ENCODE measurements around the gene TUBB4B.

The TUBB4B gene

GRCh38 chr9:137217276-137218211, 23.5 kb upstream of the TUBB4B start:
- H3K9me3 Mint-ChIP-seq = no peaks in the 10 kb centered on the region
- peaks cover 55% of the 10 kb centered on the region for H3K36me3 Mint-ChIP-seq (ENCODE audit: low read depth)
- intact Hi-C loops (cut with micrococcal nuclease) = no loop called here
- H3K27ac Mint-ChIP-seq = peak overlapping the region; percentile 51
- H3K4me3 Mint-ChIP-seq = peak overlapping the region; percentile 28
- peaks cover 14% of the 10 kb centered on the region for H3K27me3 Mint-ChIP-seq
- peaks cover 32% of the 10 kb centered on the region for H3K4me1 Mint-ChIP-seq (ENCODE audit: low read depth)

- H3K4me3 Mint-ChIP-seq = no peak overlapping the region
- no peaks in the 10 kb centered on the region for H3K9me3 Mint-ChIP-seq
- H3K36me3 Mint-ChIP-seq (ENCODE audit: low read depth) = peaks cover 48% of the 10 kb centered on the region
- H3K27ac Mint-ChIP-seq = peak overlapping the region; percentile 62
- peaks cover 14% of the 10 kb centered on the region for H3K27me3 Mint-ChIP-seq
- peaks cover 39% of the 10 kb centered on the region for H3K4me1 Mint-ChIP-seq (ENCODE audit: low read depth)
- intact Hi-C loops (cut with micrococcal nuclease) = no loop called here
Observed at GRCh38 chr9:137218212-137218753, 22.8 kb upstream of the TUBB4B start.

GRCh38 chr9:137218754-137219271, 22.3 kb upstream of the TUBB4B start:
- Mint-ChIP-seq H3K36me3 (ENCODE audit: low read depth) (peaks cover 43% of the 10 kb centered on the region), H3K27ac (peak overlapping the region; percentile 62), H3K27me3 (peaks cover 14% of the 10 kb centered on the region), H3K4me3 (no peak overlapping the region), H3K4me1 (ENCODE audit: low read depth) (peaks cover 39% of the 10 kb centered on the region), H3K9me3 (no peaks in the 10 kb centered on the region)
- intact Hi-C loops (cut with micrococcal nuclease) = no loop called here

- Mint-ChIP-seq H3K4me3 (no peak overlapping the region), H3K27ac (no peak overlapping the region), H3K36me3 (ENCODE audit: low read depth) (peaks cover 32% of the 10 kb centered on the region), H3K4me1 (ENCODE audit: low read depth) (peaks cover 39% of the 10 kb centered on the region), H3K9me3 (no peaks in the 10 kb centered on the region), H3K27me3 (peaks cover 14% of the 10 kb centered on the region)
- intact Hi-C loops (cut with micrococcal nuclease) = loop anchor here (5.0 kb wide), 1 partner anchor 33 kb away; the partner anchor contains the start of genes ANAPC2 and SSNA1
Observed at GRCh38 chr9:137219757-137220316, 21.2 kb upstream of the TUBB4B start.

GRCh38 chr9:137220317-137221094, 20.6 kb upstream of the TUBB4B start:
- H3K4me3 Mint-ChIP-seq = peak overlapping the region; percentile 40
- intact Hi-C loops (cut with micrococcal nuclease) = loop anchor here (5.0 kb wide), 1 partner anchor 33 kb away; the partner anchor contains the start of genes ANAPC2 and SSNA1
- H3K27ac Mint-ChIP-seq = no peak overlapping the region

GRCh38 chr9:137221095-137221505, 20.0 kb upstream of the TUBB4B start:
- peaks cover 20% of the 10 kb centered on the region for H3K36me3 Mint-ChIP-seq (ENCODE audit: low read depth)
- peaks cover 17% of the 10 kb centered on the region for H3K27me3 Mint-ChIP-seq
- no peak overlapping the region for H3K27ac Mint-ChIP-seq
- H3K9me3 Mint-ChIP-seq = no peaks in the 10 kb centered on the region
- peaks cover 45% of the 10 kb centered on the region for H3K4me1 Mint-ChIP-seq (ENCODE audit: low read depth)
- intact Hi-C loops (cut with micrococcal nuclease) = loop anchor here (5.0 kb wide), 1 partner anchor 34 kb away; the partner anchor contains the start of genes ANAPC2 and SSNA1
- peak overlapping the region; percentile 40 for H3K4me3 Mint-ChIP-seq

More at GRCh38 chr9:137220317-137221094, 20.6 kb upstream of the TUBB4B start:
- peaks cover 14% of the 10 kb centered on the region for H3K27me3 Mint-ChIP-seq
- no peaks in the 10 kb centered on the region for H3K9me3 Mint-ChIP-seq
- peaks cover 43% of the 10 kb centered on the region for H3K4me1 Mint-ChIP-seq (ENCODE audit: low read depth)
- H3K36me3 Mint-ChIP-seq (ENCODE audit: low read depth) = peaks cover 26% of the 10 kb centered on the region

- no peak overlapping the region for H3K27ac Mint-ChIP-seq
- H3K4me1 Mint-ChIP-seq (ENCODE audit: low read depth) = peaks cover 40% of the 10 kb centered on the region
- peaks cover 15% of the 10 kb centered on the region for H3K36me3 Mint-ChIP-seq (ENCODE audit: low read depth)
- H3K27me3 Mint-ChIP-seq = peaks cover 22% of the 10 kb centered on the region
- intact Hi-C loops (cut with micrococcal nuclease) = loop anchor here (2.0 to 5.0 kb wide), 2 partner anchors 17 to 34 kb away; partner anchors contain the start of genes ANAPC2, NDOR1, SSNA1 and TMEM203
- H3K9me3 Mint-ChIP-seq = no peaks in the 10 kb centered on the region
- H3K4me3 Mint-ChIP-seq = peak overlapping the region; percentile 6
Observed at GRCh38 chr9:137221506-137222111, 19.5 kb upstream of the TUBB4B start.

GRCh38 chr9:137222190-137223077, 18.7 kb upstream of the TUBB4B start, which contains the start of gene RNF208:
Gene RNF208 (minus strand): TSS chr9:137222240. CDS start chr9:137221212, 1,028 bp downstream.
- Mint-ChIP-seq H3K4me1 (ENCODE audit: low read depth) (peaks cover 35% of the 10 kb centered on the region), H3K36me3 (ENCODE audit: low read depth) (peaks cover 6% of the 10 kb centered on the region), H3K27me3 (peaks cover 27% of the 10 kb centered on the region), H3K4me3 (peak within 1 kb of the TSS; percentile 86), H3K9me3 (no peaks in the 10 kb centered on the region), H3K27ac (peak within 1 kb of the TSS; percentile 87)
- intact Hi-C loops (cut with micrococcal nuclease) = loop anchor here (2.0 to 5.0 kb wide), 2 partner anchors 18 to 35 kb away; partner anchors contain the start of genes ANAPC2, NDOR1, SSNA1 and TMEM203

GRCh38 chr9:137223078-137223970, 17.8 kb upstream of the TUBB4B start:
- H3K27ac Mint-ChIP-seq = peak overlapping the region; percentile 87
- intact Hi-C loops (cut with micrococcal nuclease) = loop anchor here (2.0 to 5.0 kb wide), 2 partner anchors 19 to 36 kb away; partner anchors contain the start of genes ANAPC2, NDOR1, SSNA1 and TMEM203
- H3K27me3 Mint-ChIP-seq = peaks cover 32% of the 10 kb centered on the region
- peak overlapping the region; percentile 86 for H3K4me3 Mint-ChIP-seq
- peaks cover 31% of the 10 kb centered on the region for H3K4me1 Mint-ChIP-seq (ENCODE audit: low read depth)
- H3K36me3 Mint-ChIP-seq (ENCODE audit: low read depth) = no peaks in the 10 kb centered on the region
- H3K9me3 Mint-ChIP-seq = no peaks in the 10 kb centered on the region

GRCh38 chr9:137224830-137225694, 16.0 kb upstream of the TUBB4B start, which contains the start of gene CYSRT1:
Gene CYSRT1 (plus strand): TSS chr9:137225174. CDS start chr9:137225622, 448 bp downstream.
- H3K4me1 Mint-ChIP-seq (ENCODE audit: low read depth) = peaks cover 23% of the 10 kb centered on the region
- peak within 1 kb of the TSS; percentile 87 for H3K27ac Mint-ChIP-seq
- intact Hi-C loops (cut with micrococcal nuclease) = loop anchor here (5.0 kb wide), 2 partner anchors 38 to 178 kb away; partner anchors contain the start of genes ANAPC2, NPDC1 and SSNA1
- peaks cover 45% of the 10 kb centered on the region for H3K27me3 Mint-ChIP-seq
- no peaks in the 10 kb centered on the region for H3K9me3 Mint-ChIP-seq
- H3K4me3 Mint-ChIP-seq = peak within 1 kb of the TSS; percentile 86
- H3K36me3 Mint-ChIP-seq (ENCODE audit: low read depth) = no peaks in the 10 kb centered on the region

Measured in dendritic cell treated with granulocyte-macrophage colony-stimulating factor and Interleukin-4, amounts not matched to agents 40 ng/mL and 50 ng/mL, for 4 days (primary cell).